Astrocyte of the spinal cord (primary cell): Measurements from ENCODE around the gene NEK6.

Source experiments
- DNase-seq: peaks from one replicate; pipeline ENCODE4 v3.0.0; 2011; ENCODE audit warnings: low read depth, low spot score
- H3K4me3 ChIP-seq: 2 replicates; pipeline ENCODE4 v1.5.1; 2011; ENCODE audit warnings: low read depth, mild to moderate bottlenecking, low read length, moderate library complexity
- CTCF ChIP-seq: IDR thresholded peaks from 2 replicates; pipeline ENCODE4 v1.5.1; 2012; ENCODE audit warnings: low read depth, mild to moderate bottlenecking, low read length, inconsistent platforms
- in situ Hi-C: cut with HindIII; loops from 2 replicates; pipeline ENCODE4 v1.10.0; 2017; ENCODE audit warnings: low sequenced_read_pairs

NEK6 gene

GRCh38 chr9:124375726-124376125 is 118.0 kb downstream of the NEK6 start:
- DNase-seq = no peak
- H3K4me3 ChIP-seq = no peak overlapping the region
- TF ChIP-seq CTCF = no peak
- in situ Hi-C loops = no loop called here

GRCh38 chr9:124376329-124376728 is 118.6 kb downstream of the NEK6 start:
- H3K4me3 ChIP-seq = no peak overlapping the region
- no peak for TF ChIP-seq CTCF
- in situ Hi-C loops = no loop called here
- DNase-seq = no peak

- H3K4me3 ChIP-seq = no peak overlapping the region
- DNase-seq = no peak
- in situ Hi-C loops = no loop called here
- TF ChIP-seq CTCF = no peak
Observed at GRCh38 chr9:124377551-124378406, 120.0 kb downstream of the NEK6 start.

- no peak overlapping the region for H3K4me3 ChIP-seq
- DNase-seq = no peak
- in situ Hi-C loops = no loop called here
- TF ChIP-seq CTCF = no peak
Observed at GRCh38 chr9:124381170-124381945, 123.6 kb downstream of the NEK6 start.

GRCh38 chr9:124384210-124384609 is 126.5 kb downstream of the NEK6 start:
- in situ Hi-C loops = no loop called here
- H3K4me3 ChIP-seq = no peak overlapping the region
- DNase-seq = no peak
- TF ChIP-seq CTCF = no peak

GRCh38 chr9:124384846-124385245 is 127.1 kb downstream of the NEK6 start:
- TF ChIP-seq CTCF = no peak
- in situ Hi-C loops = no loop called here
- no peak overlapping the region for H3K4me3 ChIP-seq
- DNase-seq = no peak
